Neuron (in vitro differentiated cells): ENCODE measurements around the gene CD34.

Source experiments
- H2AFZ ChIP-seq: one replicate; pipeline ENCODE4 v1.6.1; 2013; ENCODE audit warnings: low read depth, mild to moderate bottlenecking, inconsistent platforms, low read length, moderate library complexity
- H3K27me3 ChIP-seq: one replicate; pipeline ENCODE4 v1.6.1; 2013; ENCODE audit warnings: low read length; ENCODE audit not compliant: insufficient read depth
- H3K36me3 ChIP-seq: one replicate; pipeline ENCODE4 v1.6.1; 2013; ENCODE audit warnings: low read length; ENCODE audit not compliant: insufficient read depth
- H3K4me1 ChIP-seq: one replicate; pipeline ENCODE4 v1.6.1; 2013; ENCODE audit warnings: low read length; ENCODE audit not compliant: insufficient read depth
- H3K4me3 ChIP-seq: 2 replicates; pipeline ENCODE4 v1.5.1; 2013; ENCODE audit warnings: mild to moderate bottlenecking, low read length, moderate library complexity
- H3K9me3 ChIP-seq: one replicate; pipeline ENCODE4 v1.6.1; 2013; ENCODE audit warnings: low read length

CD34 gene

GRCh38 chr1:207833381-207833780 is 77.5 kb downstream of the CD34 start:
- Histone ChIP-seq H2AFZ (no peak overlapping the region), H3K36me3 (peaks cover 12% of the 10 kb centered on the region), H3K4me1 (no peaks in the 10 kb centered on the region), H3K9me3 (no peaks in the 10 kb centered on the region), H3K27me3 (no peaks in the 10 kb centered on the region), H3K4me3 (no peak overlapping the region)

- H2AFZ ChIP-seq = no peak overlapping the region
- no peaks in the 10 kb centered on the region for H3K9me3 ChIP-seq
- H3K27me3 ChIP-seq = no peaks in the 10 kb centered on the region
- peaks cover 12% of the 10 kb centered on the region for H3K36me3 ChIP-seq
- no peaks in the 10 kb centered on the region for H3K4me1 ChIP-seq
- H3K4me3 ChIP-seq = no peak overlapping the region
These were observed 78.1 kb downstream of the CD34 start for GRCh38 chr1:207832796-207833195.

DNA sequence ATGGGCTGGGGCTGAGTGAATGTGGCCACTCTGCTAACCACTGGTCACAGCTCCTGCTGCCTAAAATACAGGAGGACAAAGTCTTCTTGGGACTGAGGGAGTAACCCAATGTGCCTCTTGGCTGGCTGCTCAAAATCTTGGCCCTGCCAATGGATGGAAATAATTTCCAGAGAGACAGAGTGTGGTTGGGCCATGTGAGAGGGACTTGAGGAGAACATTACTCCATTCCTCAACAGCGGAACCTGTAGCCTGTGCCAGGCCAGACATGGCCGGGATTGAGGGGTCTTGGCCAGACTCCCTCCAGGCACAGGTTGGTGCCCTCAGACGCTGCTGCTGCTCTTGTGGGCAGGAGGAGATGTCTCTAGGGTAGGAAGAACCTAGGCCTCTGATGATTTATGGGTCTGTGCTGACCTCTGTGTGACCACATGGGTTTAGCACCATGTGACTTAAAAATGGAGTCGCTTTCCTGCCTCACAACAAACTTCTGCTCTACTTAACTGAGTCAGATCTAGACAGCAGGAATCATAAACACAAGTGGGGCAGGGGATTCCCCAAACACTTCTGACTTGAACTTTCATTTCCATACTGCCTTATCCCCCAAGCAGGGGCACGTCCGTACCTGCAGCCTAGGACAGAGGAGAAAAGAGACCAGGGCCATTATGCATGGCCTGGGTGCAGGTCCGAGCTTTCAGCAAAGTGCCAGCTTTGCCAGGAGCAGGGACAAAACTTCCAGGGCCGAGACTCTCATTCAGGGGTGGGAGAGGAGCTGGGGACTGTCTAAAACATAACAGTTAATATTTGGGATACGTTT is 79.2 kb downstream of the CD34 start:
- Histone ChIP-seq H3K4me3 (no peak overlapping the region), H3K27me3 (no peaks in the 10 kb centered on the region), H3K4me1 (peaks cover 6% of the 10 kb centered on the region), H3K9me3 (no peaks in the 10 kb centered on the region), H3K36me3 (peaks cover 12% of the 10 kb centered on the region), H2AFZ (no peak overlapping the region)
